ENCODE data around the gene DLX3.

DNA sequence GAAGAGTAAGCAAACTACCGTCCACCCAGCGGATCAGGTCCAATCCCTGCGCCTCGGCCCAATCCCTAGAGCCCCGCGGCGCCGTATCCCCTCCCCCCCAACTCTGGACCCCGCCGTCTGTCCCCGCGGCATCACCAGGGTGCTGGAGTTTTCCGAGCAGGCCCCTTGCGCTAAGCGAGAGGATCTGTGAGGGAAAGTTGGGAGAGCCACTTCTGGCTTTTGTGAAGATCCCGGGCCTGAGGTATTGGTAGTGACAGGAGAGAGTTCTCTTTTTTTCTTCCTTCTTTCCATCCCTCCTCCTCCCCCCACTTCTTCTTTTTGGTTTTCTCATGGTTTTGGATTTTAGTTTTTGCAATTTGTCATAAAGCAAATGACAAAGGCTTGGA is 29.5 kb downstream of the DLX3 start:
- TF ChIP-seq POLR2A (IDR thresholded peaks at IDR 0.05), result no peak
- TF ChIP-seq, protein P1, sequence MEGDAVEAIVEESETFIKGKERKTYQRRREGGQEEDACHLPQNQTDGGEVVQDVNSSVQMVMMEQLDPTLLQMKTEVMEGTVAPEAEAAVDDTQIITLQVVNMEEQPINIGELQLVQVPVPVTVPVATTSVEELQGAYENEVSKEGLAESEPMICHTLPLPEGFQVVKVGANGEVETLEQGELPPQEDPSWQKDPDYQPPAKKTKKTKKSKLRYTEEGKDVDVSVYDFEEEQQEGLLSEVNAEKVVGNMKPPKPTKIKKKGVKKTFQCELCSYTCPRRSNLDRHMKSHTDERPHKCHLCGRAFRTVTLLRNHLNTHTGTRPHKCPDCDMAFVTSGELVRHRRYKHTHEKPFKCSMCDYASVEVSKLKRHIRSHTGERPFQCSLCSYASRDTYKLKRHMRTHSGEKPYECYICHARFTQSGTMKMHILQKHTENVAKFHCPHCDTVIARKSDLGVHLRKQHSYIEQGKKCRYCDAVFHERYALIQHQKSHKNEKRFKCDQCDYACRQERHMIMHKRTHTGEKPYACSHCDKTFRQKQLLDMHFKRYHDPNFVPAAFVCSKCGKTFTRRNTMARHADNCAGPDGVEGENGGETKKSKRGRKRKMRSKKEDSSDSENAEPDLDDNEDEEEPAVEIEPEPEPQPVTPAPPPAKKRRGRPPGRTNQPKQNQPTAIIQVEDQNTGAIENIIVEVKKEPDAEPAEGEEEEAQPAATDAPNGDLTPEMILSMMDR (IDR thresholded peaks at IDR 0.05), result no peak
- TF ChIP-seq POLR2AphosphoS5 (IDR thresholded peaks at IDR 0.05), result no peak

Measured in breast epithelium (tissue), 3 donors.